DND-41 (cell line): ENCODE measurements around the gene AKR1C3.
"Not testable (repeated sequence)": the region's sequence is repeated elsewhere in the genome, so short reads cannot be mapped to it uniquely, and the experiment has no call there.

ENCODE experiments used
- CTCF ChIP-seq: IDR thresholded peaks from 2 replicates; pipeline ENCODE4 v1.5.1; 2012; ENCODE audit warnings: borderline replicate concordance, low read length, moderate library complexity, mild to moderate bottlenecking; ENCODE audit not compliant: poor library complexity, severe bottlenecking; ENCODE audit errors: extremely low read depth
- EZH2 ChIP-seq: IDR thresholded peaks from 3 replicates; pipeline ENCODE4 v1.6.1; 2012; ENCODE audit warnings: borderline replicate concordance, low read depth, mild to moderate bottlenecking, moderate library complexity, low read length, inconsistent platforms; ENCODE audit not compliant: severe bottlenecking

- TF ChIP-seq CTCF, EZH2: not testable (repeated sequence)
Observed at GRCh38 chr10:5102479-5102878, 8.3 kb downstream of the AKR1C3 start.
